Activated CD4-positive, alpha-beta T cell treated with anti-CD3 and anti-CD28 coated beads, Interleukin-2, amount 10 ng/mL, durations not matched to agents 7 days and 5 days (primary cell): Measurements from ENCODE around the gene MATK. TPM values are rescaled to one million over a fixed set of nuclear protein-coding genes. Genes with fewer than 3 reads are reported as not detected.

Experiments
- CTCF ChIA-PET: fragments of 350-600 bp; sonication (Branson Sonifier 250); formaldehyde crosslinking; loops from one replicate; lab custom pipeline; 2021; ENCODE audit warnings: antibody characterized with exemption; lab: Charles Lee
- POLR2A ChIA-PET: fragments of 350-600 bp; sonication (Branson Sonifier 250); formaldehyde crosslinking; loops from one replicate; lab custom pipeline; 2021; ENCODE audit warnings: antibody characterized with exemption; lab: Charles Lee
- DNase-seq: peaks from one replicate; pipeline ENCODE4 v3.0.0-alpha.2; 2020
- H3K27ac Mint-ChIP-seq: one replicate; pipeline ENCODE4 v1.8.0; 2021; ENCODE audit warnings: mild to moderate bottlenecking, moderate library complexity, mixed read lengths
- H3K27me3 Mint-ChIP-seq: one replicate; pipeline ENCODE4 v1.8.0; 2021; ENCODE audit warnings: mixed read lengths
- H3K36me3 Mint-ChIP-seq: one replicate; pipeline ENCODE4 v1.8.0; 2021; ENCODE audit warnings: low read depth, mixed read lengths
- H3K4me1 Mint-ChIP-seq: one replicate; pipeline ENCODE4 v1.8.0; 2021; ENCODE audit warnings: mixed read lengths
- H3K4me3 Mint-ChIP-seq: one replicate; pipeline ENCODE4 v1.8.0; 2021; ENCODE audit warnings: mild to moderate bottlenecking, moderate library complexity, mixed read lengths
- H3K9me3 Mint-ChIP-seq: one replicate; pipeline ENCODE4 v1.8.0; 2021; ENCODE audit warnings: mixed read lengths
- total RNA-seq, 2 experiments: library from RNA; stranded (reverse); gene quantifications; one replicate each; pipeline ENCODE4 v1.2.3, GENCODE V29; 2021

MATK gene
- total RNA-seq, 2 experiments from 2014 or later: 14.8 to 18.3 TPM

- Mint-ChIP-seq H3K27ac (no peak overlapping the region), H3K4me3 (peak overlapping the region; percentile 63), H3K9me3 (peaks cover 4% of the 10 kb centered on the region), H3K27me3 (peaks cover 2% of the 10 kb centered on the region), H3K4me1 (peaks cover 42% of the 10 kb centered on the region), H3K36me3 (peaks cover 7% of the 10 kb centered on the region)
- ChIA-PET POLR2A (no interaction called here), CTCF (no interaction called here)
- peak; percentile 76 for DNase-seq
Measured at GRCh38 chr19:3801412-3802096, 15.4 kb upstream of the MATK start.

- ChIA-PET POLR2A (no interaction called here), CTCF (interaction anchor here (1.3 kb wide), 1 partner anchor 8 kb away, joined by 4 read pairs; no protein-coding TSS in a partner anchor)
- H3K27me3 Mint-ChIP-seq: peaks cover 2% of the 10 kb centered on the region
- H3K4me3 Mint-ChIP-seq: peak overlapping the region; percentile 63
- peaks cover 42% of the 10 kb centered on the region for H3K4me1 Mint-ChIP-seq
- no peak overlapping the region for H3K27ac Mint-ChIP-seq
- H3K9me3 Mint-ChIP-seq: peaks cover 10% of the 10 kb centered on the region
- no peak for DNase-seq
- H3K36me3 Mint-ChIP-seq: peaks cover 9% of the 10 kb centered on the region
Measured at GRCh38 chr19:3800996-3801395, 14.8 kb upstream of the MATK start.

GRCh38 chr19:3798137-3798536 is 12.0 kb upstream of the MATK start:
- Mint-ChIP-seq H3K27me3 (peaks cover 2% of the 10 kb centered on the region), H3K9me3 (peaks cover 10% of the 10 kb centered on the region)

GRCh38 chr19:3796358-3796757 is 10.2 kb upstream of the MATK start:
- no peak overlapping the region for H3K4me3 Mint-ChIP-seq
- peaks cover 26% of the 10 kb centered on the region for H3K4me1 Mint-ChIP-seq
- peaks cover 9% of the 10 kb centered on the region for H3K36me3 Mint-ChIP-seq
- H3K9me3 Mint-ChIP-seq: peaks cover 12% of the 10 kb centered on the region
- DNase-seq: no peak
- H3K27ac Mint-ChIP-seq: no peak overlapping the region
- H3K27me3 Mint-ChIP-seq: peaks cover 2% of the 10 kb centered on the region
- POLR2A ChIA-PET: no interaction called here
- CTCF ChIA-PET: no interaction called here

More at GRCh38 chr19:3798137-3798536, 12.0 kb upstream of the MATK start:
- Mint-ChIP-seq H3K4me1 (peaks cover 34% of the 10 kb centered on the region), H3K27ac (peak overlapping the region; percentile 86), H3K36me3 (peaks cover 9% of the 10 kb centered on the region), H3K4me3 (peak overlapping the region; percentile 23)
- POLR2A ChIA-PET: no interaction called here
- DNase-seq: peak; percentile 52
- CTCF ChIA-PET: interaction anchor here (0.6 kb wide), 1 partner anchor 11 kb away, joined by 3 read pairs; no protein-coding TSS in a partner anchor

- Mint-ChIP-seq H3K4me1 (peaks cover 12% of the 10 kb centered on the region), H3K9me3 (peaks cover 15% of the 10 kb centered on the region), H3K4me3 (no peak overlapping the region), H3K27me3 (peaks cover 2% of the 10 kb centered on the region), H3K27ac (no peak overlapping the region), H3K36me3 (peaks cover 9% of the 10 kb centered on the region)
- DNase-seq: no peak
- ChIA-PET CTCF (interaction anchor here (0.6 to 1.2 kb wide), 2 partner anchors 10 to 83 kb away, joined by 3 to 5 read pairs; no protein-coding TSS in a partner anchor), POLR2A (no interaction called here)
Measured at GRCh38 chr19:3793799-3794198, 7.6 kb upstream of the MATK start.

GRCh38 chr19:3792114-3792513 is 5.9 kb upstream of the MATK start:
- H3K36me3 Mint-ChIP-seq: peaks cover 6% of the 10 kb centered on the region
- peaks cover 15% of the 10 kb centered on the region for H3K9me3 Mint-ChIP-seq
- ChIA-PET POLR2A (no interaction called here), CTCF (interaction anchor here (0.8 to 2.1 kb wide), 2 partner anchors 31 to 38 kb away, joined by 3 to 4 read pairs; partner anchors contain the start of gene APBA3)
- peaks cover 2% of the 10 kb centered on the region for H3K27me3 Mint-ChIP-seq
- no peak overlapping the region for H3K27ac Mint-ChIP-seq
- no peaks in the 10 kb centered on the region for H3K4me1 Mint-ChIP-seq
- no peak for DNase-seq
- no peak overlapping the region for H3K4me3 Mint-ChIP-seq

GRCh38 chr19:3790941-3791340 is 4.8 kb upstream of the MATK start:
- ChIA-PET POLR2A (no interaction called here), CTCF (interaction anchor here (1.1 to 2.1 kb wide), 3 partner anchors 21 to 39 kb away, joined by 4 to 6 read pairs (median 4); partner anchors contain the start of gene MRPL54)
- H3K36me3 Mint-ChIP-seq: no peaks in the 10 kb centered on the region
- peaks cover 5% of the 10 kb centered on the region for H3K9me3 Mint-ChIP-seq
- no peaks in the 10 kb centered on the region for H3K4me1 Mint-ChIP-seq
- no peak overlapping the region for H3K27ac Mint-ChIP-seq
- peaks cover 5% of the 10 kb centered on the region for H3K27me3 Mint-ChIP-seq
- no peak overlapping the region for H3K4me3 Mint-ChIP-seq
- DNase-seq: no peak

GRCh38 chr19:3790209-3790734 is 4.1 kb upstream of the MATK start:
- H3K9me3 Mint-ChIP-seq: peaks cover 5% of the 10 kb centered on the region
- CTCF ChIA-PET: interaction anchor here (1.1 to 2.1 kb wide), 4 partner anchors 22 to 40 kb away, joined by 4 to 7 read pairs (median 5); partner anchors contain the start of gene MRPL54
- H3K27me3 Mint-ChIP-seq: peaks cover 5% of the 10 kb centered on the region
- POLR2A ChIA-PET: interaction anchor here (0.6 kb wide), 1 partner anchor 33 kb away, joined by 3 read pairs; no protein-coding TSS in a partner anchor
- peaks cover 2% of the 10 kb centered on the region for H3K4me1 Mint-ChIP-seq
- no peak for DNase-seq
- H3K27ac Mint-ChIP-seq: no peak overlapping the region
- H3K4me3 Mint-ChIP-seq: no peak overlapping the region
- no peaks in the 10 kb centered on the region for H3K36me3 Mint-ChIP-seq

- CTCF ChIA-PET: interaction anchor here (2.1 kb wide), 1 partner anchor 32 kb away, joined by 7 read pairs; no protein-coding TSS in a partner anchor
- Mint-ChIP-seq H3K27me3 (peaks cover 5% of the 10 kb centered on the region), H3K9me3 (peaks cover 5% of the 10 kb centered on the region), H3K4me1 (peaks cover 12% of the 10 kb centered on the region), H3K36me3 (no peaks in the 10 kb centered on the region), H3K27ac (no peak overlapping the region), H3K4me3 (no peak overlapping the region)
- POLR2A ChIA-PET: no interaction called here
- no peak for DNase-seq
Measured at GRCh38 chr19:3788996-3789778, 3.0 kb upstream of the MATK start.

- Mint-ChIP-seq H3K27ac (peak overlapping the region; percentile 6), H3K9me3 (peaks cover 19% of the 10 kb centered on the region), H3K4me1 (peaks cover 21% of the 10 kb centered on the region), H3K4me3 (peak overlapping the region; percentile 73), H3K27me3 (peaks cover 5% of the 10 kb centered on the region), H3K36me3 (peaks cover 25% of the 10 kb centered on the region)
- POLR2A ChIA-PET: no interaction called here
- DNase-seq: peak; percentile 17
- CTCF ChIA-PET: interaction anchor here (0.6 kb wide), 1 partner anchor 1823 kb away, joined by 3 read pairs; no protein-coding TSS in a partner anchor
Measured at GRCh38 chr19:3785451-3785937, 687 bp downstream of the MATK start.

- peaks cover 25% of the 10 kb centered on the region for H3K36me3 Mint-ChIP-seq
- DNase-seq: no peak
- ChIA-PET POLR2A (no interaction called here), CTCF (interaction anchor here (0.6 to 2.4 kb wide), 4 partner anchors 15 to 1824 kb away, joined by 3 to 10 read pairs (median 3); partner anchors contain the start of gene MRPL54)
- H3K27me3 Mint-ChIP-seq: peaks cover 5% of the 10 kb centered on the region
- H3K27ac Mint-ChIP-seq: no peak overlapping the region
- peak overlapping the region; percentile 73 for H3K4me3 Mint-ChIP-seq
- peaks cover 19% of the 10 kb centered on the region for H3K9me3 Mint-ChIP-seq
- H3K4me1 Mint-ChIP-seq: peaks cover 21% of the 10 kb centered on the region
Measured at GRCh38 chr19:3784607-3785450, 1.4 kb downstream of the MATK start.
